Nephron progenitor cell (in vitro differentiated cells): Measurements from ENCODE around the gene GNG3.

ENCODE experiments used
- DNase-seq: peaks from one replicate; pipeline ENCODE4 v3.0.0; 2021
- H3K27ac Mint-ChIP-seq: 2 replicates; pipeline ENCODE4 v1.8.0; 2021; ENCODE audit warnings: mild to moderate bottlenecking, moderate library complexity, mixed read lengths
- H3K27me3 Mint-ChIP-seq: 2 replicates; pipeline ENCODE4 v1.8.0; 2021; ENCODE audit warnings: mild to moderate bottlenecking, low read depth, mixed read lengths; ENCODE audit not compliant: poor library complexity
- H3K36me3 Mint-ChIP-seq: 2 replicates; pipeline ENCODE4 v1.8.0; 2021; ENCODE audit warnings: low read depth, mixed read lengths
- H3K4me1 Mint-ChIP-seq: 2 replicates; pipeline ENCODE4 v1.8.0; 2021; ENCODE audit warnings: mixed read lengths
- H3K4me3 Mint-ChIP-seq: 2 replicates; pipeline ENCODE4 v1.8.0; 2021; ENCODE audit warnings: mild to moderate bottlenecking, moderate library complexity, mixed read lengths
- H3K9me3 Mint-ChIP-seq: 2 replicates; pipeline ENCODE4 v1.8.0; 2021; ENCODE audit warnings: mild to moderate bottlenecking, moderate library complexity, mixed read lengths
- CTCF ChIP-seq: fragments of 200-600 bp; sonication (generic); IDR thresholded peaks from 2 replicates; pipeline ENCODE4 v1.5.0; 2021; ENCODE audit warnings: antibody characterized with exemption

The GNG3 gene

DNA sequence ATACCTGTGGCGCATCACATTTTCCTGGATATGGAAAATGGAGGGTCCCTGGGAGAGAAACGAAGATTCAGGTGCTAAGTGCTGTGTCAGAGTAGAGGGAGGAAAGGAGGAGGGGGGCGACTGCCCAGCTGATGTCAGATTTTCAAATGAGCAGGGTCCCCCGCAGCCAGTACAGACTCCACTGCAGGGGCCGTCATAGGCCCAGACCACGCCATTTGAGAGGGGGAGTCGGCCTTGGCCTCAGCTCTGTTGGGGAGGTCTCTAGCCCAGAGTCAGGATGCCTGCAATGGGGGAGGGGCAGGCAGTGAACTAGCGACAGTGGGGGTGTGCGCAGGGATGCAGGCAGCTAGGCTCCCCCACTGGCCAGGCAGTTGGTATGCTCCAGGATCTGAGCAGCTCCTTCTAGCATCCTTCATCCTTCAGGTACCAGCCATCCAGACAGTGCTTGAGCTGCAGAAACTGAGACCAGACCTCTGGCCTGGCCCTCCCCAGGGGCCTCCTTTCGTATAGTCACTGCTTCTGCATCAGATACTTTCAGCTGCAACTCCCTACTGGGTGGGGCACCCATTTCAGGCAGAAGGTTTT is at the start of gene GNG3, which contains the start of gene BSCL2:
Gene GNG3 (plus strand): TSS at position 400 of the 585 bp plus-strand sequence. CDS start 620 bp downstream, outside the sequence.
Gene BSCL2 (minus strand): TSS at position 148 of the 585 bp plus-strand sequence. CDS start 229 bp downstream, outside the sequence.
- no peaks in the 10 kb centered on the region for H3K27me3 Mint-ChIP-seq
- H3K27ac Mint-ChIP-seq = peak within 1 kb of the TSS; percentile 98
- H3K36me3 Mint-ChIP-seq = peaks cover 26% of the 10 kb centered on the region
- DNase-seq = peak; percentile 91
- H3K9me3 Mint-ChIP-seq = no peaks in the 10 kb centered on the region
- H3K4me1 Mint-ChIP-seq = peaks cover 52% of the 10 kb centered on the region
- no peak for TF ChIP-seq CTCF
- peak within 1 kb of the TSS; percentile 89 for H3K4me3 Mint-ChIP-seq

GRCh38 chr11:62664405-62665074 is 42.9 kb upstream of the GNG3 start:
- no peaks in the 10 kb centered on the region for H3K27me3 Mint-ChIP-seq
- no peak for TF ChIP-seq CTCF
- H3K36me3 Mint-ChIP-seq = peaks cover 28% of the 10 kb centered on the region
- no peaks in the 10 kb centered on the region for H3K9me3 Mint-ChIP-seq
- H3K27ac Mint-ChIP-seq = peak overlapping the region; percentile 99
- DNase-seq = peak; percentile 72
- H3K4me1 Mint-ChIP-seq = peaks cover 24% of the 10 kb centered on the region
- peak overlapping the region; percentile 98 for H3K4me3 Mint-ChIP-seq

DNA sequence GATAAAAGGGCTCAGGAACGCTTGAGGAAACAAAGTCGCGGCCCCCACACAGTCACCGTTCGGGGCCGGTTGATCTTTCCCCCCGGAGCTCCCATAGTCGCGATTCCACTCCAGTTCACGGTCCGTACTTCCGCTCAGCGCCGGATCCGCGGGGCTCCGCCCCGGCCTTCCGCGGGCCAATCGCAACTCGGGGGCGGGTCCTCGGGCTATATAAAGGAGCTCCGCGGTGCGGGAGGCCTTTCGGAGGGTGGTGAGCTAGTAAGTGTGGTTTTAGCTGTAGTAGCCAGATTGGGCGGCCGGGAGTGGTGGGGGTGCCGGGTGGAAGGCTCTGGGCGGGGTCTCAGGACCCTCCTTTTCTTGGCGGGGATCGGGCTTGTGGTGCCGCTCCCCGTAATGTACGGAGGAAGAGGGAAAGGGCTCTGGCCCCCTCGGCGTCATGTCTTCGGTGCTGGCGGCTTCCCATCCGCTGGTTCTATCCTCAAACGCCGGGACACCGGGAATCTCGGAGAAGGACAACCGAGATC is 42.3 kb upstream of the GNG3 start, which contains the start of the genes C11orf98 and CSKMT:
Gene C11orf98 (minus strand): TSS at position 136 of the 524 bp plus-strand sequence. CDS start 41 bp downstream, at position 95.
Gene CSKMT (plus strand): TSS at position 238 of the 524 bp plus-strand sequence. CDS start 568 bp downstream, outside the sequence.
- Mint-ChIP-seq H3K4me3 (peak within 1 kb of the TSS; percentile 98), H3K4me1 (peaks cover 30% of the 10 kb centered on the region), H3K9me3 (no peaks in the 10 kb centered on the region), H3K27ac (peak within 1 kb of the TSS; percentile 99), H3K36me3 (peaks cover 29% of the 10 kb centered on the region), H3K27me3 (no peaks in the 10 kb centered on the region)
- DNase-seq = peak; percentile 97
- no peak for TF ChIP-seq CTCF

GRCh38 chr11:62665599-62666258 is 41.7 kb upstream of the GNG3 start:
- Mint-ChIP-seq H3K9me3 (no peaks in the 10 kb centered on the region), H3K4me3 (peak overlapping the region; percentile 98), H3K4me1 (peaks cover 30% of the 10 kb centered on the region), H3K36me3 (peaks cover 29% of the 10 kb centered on the region), H3K27me3 (no peaks in the 10 kb centered on the region), H3K27ac (peak overlapping the region; percentile 99)
- no peak for TF ChIP-seq CTCF
- DNase-seq = no peak

GRCh38 chr11:62666259-62666926 is 41.1 kb upstream of the GNG3 start:
- no peak for TF ChIP-seq CTCF
- Mint-ChIP-seq H3K36me3 (peaks cover 27% of the 10 kb centered on the region), H3K4me3 (peak overlapping the region; percentile 98), H3K27me3 (no peaks in the 10 kb centered on the region), H3K4me1 (peaks cover 37% of the 10 kb centered on the region), H3K9me3 (no peaks in the 10 kb centered on the region), H3K27ac (peak overlapping the region; percentile 19)
- no peak for DNase-seq
